Activated CD8-positive, alpha-beta memory T cell treated with anti-CD3 and anti-CD28 coated beads, Interleukin-2, amount 10 ng/mL, durations not matched to agents 7 days and 5 days (primary cell): ENCODE results near the gene PSMC3. TPM values are rescaled to one million over a fixed set of nuclear protein-coding genes. Genes with fewer than 3 reads are reported as not detected.

Source experiments
- microRNA-seq: library from miRNA; unstranded; fragments of <30 nt; microRNA quantifications from one replicate; pipeline ENCODE4 v1.2.0, GENCODE V29; 2022
- total RNA-seq, 2 experiments: library from RNA; stranded (reverse); gene quantifications; one replicate each; pipeline ENCODE4 v1.2.3, GENCODE V29; 2021

PSMC3 gene
- total RNA-seq, 2 experiments from 2014 or later, result 150 to 164 TPM

Small RNA genes within 50 kb of the gene (microRNA-seq; reads per million reads assigned to microRNA genes)
- not detected for gene MIR4487

Other genes starting within 250 kb of the PSMC3 start
- 100 to 1,000 TPM; 103 TPM for gene ARFGAP2, start 249.6 kb downstream of the PSMC3 start, total RNA-seq
- gene PACSIN3, start 240.0 kb downstream of the PSMC3 start, total RNA-seq, result 1 to 10 TPM in 1 of 2 experiments, under 1 TPM in 1; 0.64 to 2.2 TPM
- gene DDB2, start 211.5 kb downstream of the PSMC3 start, total RNA-seq, result 100 to 1,000 TPM; 155 to 216 TPM
- 10 to 100 TPM; 26.0 to 29.7 TPM for gene ACP2, start 177.6 kb downstream of the PSMC3 start, total RNA-seq
- 10 to 100 TPM in 1 of 2 experiments, 1 to 10 TPM in 1; 7.5 to 10.2 TPM for gene NR1H3, start 168.4 kb downstream of the PSMC3 start, total RNA-seq
- gene MADD, start 156.3 kb downstream of the PSMC3 start, total RNA-seq, result 10 to 100 TPM; 88.5 to 91.2 TPM
- gene MYBPC3, start 73.7 kb downstream of the PSMC3 start, total RNA-seq, result not detected
- not detected for gene SPI1, start 47.9 kb downstream of the PSMC3 start, total RNA-seq
- 10 to 100 TPM; 18.2 to 22.1 TPM for gene SLC39A13, start 17.8 kb downstream of the PSMC3 start, total RNA-seq
- under 1 TPM; 0.16 to 0.79 TPM for gene RAPSN, start 22.7 kb upstream of the PSMC3 start, total RNA-seq
- gene CELF1, start 126.7 kb upstream of the PSMC3 start, total RNA-seq, result 100 to 1,000 TPM; 108 to 118 TPM
- gene PTPMT1, start 139.2 kb upstream of the PSMC3 start, total RNA-seq, result 10 to 100 TPM; 48.4 to 50.2 TPM
- 10 to 100 TPM; 17.7 to 19.0 TPM for gene KBTBD4, start 152.5 kb upstream of the PSMC3 start, total RNA-seq
- 100 to 1,000 TPM; 110 to 127 TPM for gene NDUFS3, start 152.6 kb upstream of the PSMC3 start, total RNA-seq
- under 1 TPM in 1 of 2 experiments, not detected in 1; 0.21 TPM for gene FAM180B, start 160.2 kb upstream of the PSMC3 start, total RNA-seq
- under 1 TPM in 1 of 2 experiments, not detected in 1; 0.23 TPM for gene C1QTNF4, start 168.0 kb upstream of the PSMC3 start, total RNA-seq
- 100 to 1,000 TPM in 1 of 2 experiments, 10 to 100 TPM in 1; 70.9 to 100 TPM for gene MTCH2, start 216.1 kb upstream of the PSMC3 start, total RNA-seq